Endothelial cell of umbilical vein (primary cell): Measurements from ENCODE around the gene SHPK. TPM values are rescaled to one million over a fixed set of nuclear protein-coding genes. Genes with fewer than 3 reads are reported as not detected.
A peak's percentile ranks its signal among the peaks of the same experiment; 100 is the strongest.

ENCODE experiments used
- Bru-seq: library from RNA; stranded (reverse); fragments of 400-500 nt; gene quantifications from one replicate; lab custom pipeline; 2021; lab: Mats Ljungman, UMichigan
- BruChase-seq, 2 experiments: library from RNA; stranded (reverse); fragments of 400-500 nt; gene quantifications; one replicate each; lab custom pipeline; 2021; lab: Mats Ljungman, UMichigan
- BruUV-seq: library from RNA; stranded (reverse); fragments of 400-500 nt; replicated peaks from 2 replicates; lab custom pipeline; 2021; lab: Mats Ljungman, UMichigan
- CTCF ChIA-PET: fragments of 300-600, 350-600 bp; sonication (Branson Sonifier 250); formaldehyde crosslinking; loops from one replicate; lab custom pipeline; 2021; ENCODE audit warnings: antibody characterized with exemption, inconsistent platforms; lab: Charles Lee
- POLR2A ChIA-PET: fragments of 300-600, 350-600 bp; sonication (Branson Sonifier 250); formaldehyde crosslinking; loops from one replicate; lab custom pipeline; 2021; ENCODE audit warnings: antibody characterized with exemption, inconsistent platforms; lab: Charles Lee
- DNase-seq: peaks from one replicate; pipeline ENCODE4 v3.0.0-alpha.2; 2011; ENCODE audit warnings: low read depth, low spot score
- FAIRE-seq: peaks from 2 replicates; lab custom pipeline; 2011; peaks lifted over from hg19 to GRCh38; lab: Jason Lieb, UNC
- H2AFZ ChIP-seq: 2 replicates; pipeline ENCODE4 v1.6.0; 2012; ENCODE audit warnings: low read depth, low read length, control low read depth, inconsistent platforms
- H3K27ac ChIP-seq: 2 replicates; pipeline ENCODE4 v1.5.1; 2011; ENCODE audit warnings: low read depth, mild to moderate bottlenecking, control low read depth, low read length, moderate library complexity; ENCODE audit not compliant: insufficient read depth
- H3K27me3 ChIP-seq, 2 experiments: 2 replicates each; pipeline versions ENCODE4 v1.6.0 to v1.6.1; 2011; ENCODE audit warnings: low read length in 2 of 2, mixed read lengths in 1 of 2; ENCODE audit not compliant: control insufficient read depth in 2 of 2, insufficient read depth in 2 of 2
- H3K36me3 ChIP-seq, 2 experiments: 2 replicates in 1 of 2; 3 replicates in 1 of 2; pipeline ENCODE4 v1.5.1; 2011; ENCODE audit warnings: low read length in 2 of 2, mild to moderate bottlenecking in 1 of 2, moderate library complexity in 1 of 2; ENCODE audit not compliant: control insufficient read depth in 2 of 2, insufficient read depth in 2 of 2; ENCODE audit errors: extremely low read depth in 1 of 2
- H3K4me1 ChIP-seq: 3 replicates; pipeline ENCODE4 v1.5.1; 2011; ENCODE audit warnings: mild to moderate bottlenecking, low read length; ENCODE audit not compliant: control insufficient read depth, insufficient read depth; ENCODE audit errors: extremely low read depth
- H3K4me2 ChIP-seq: 2 replicates; pipeline ENCODE4 v1.6.1; 2011; ENCODE audit warnings: low read length, control low read depth, mixed read lengths; ENCODE audit not compliant: insufficient read depth
- H3K4me3 ChIP-seq, 3 experiments: fragments of 200-600 bp in 1 of 3; sonication (generic), shearing (Covaris generic) in 1 of 3; replicated peaks in 1 of 3; 2 replicates each; pipeline ENCODE4 v1.5.1; 2011 to 2016; ENCODE audit warnings: control low read depth in 3 of 3, low read length in 3 of 3, mild to moderate bottlenecking in 2 of 3, inconsistent platforms in 1 of 3, low read depth in 1 of 3, moderate library complexity in 1 of 3; ENCODE audit not compliant: insufficient read depth in 1 of 3
- H3K79me2 ChIP-seq: 2 replicates; pipeline ENCODE4 v1.6.0; 2012; ENCODE audit warnings: low read length, inconsistent platforms; ENCODE audit not compliant: control insufficient read depth, insufficient read depth
- H3K9ac ChIP-seq: replicated peaks from 2 replicates; pipeline ENCODE3; 2011; ENCODE audit warnings: low read length, control low read depth; ENCODE audit not compliant: insufficient read depth; ENCODE audit errors: extremely low read depth
- H3K9me1 ChIP-seq: replicated peaks from 3 replicates; pipeline ENCODE4 v1.6.0; 2011; ENCODE audit warnings: mild to moderate bottlenecking, low read length; ENCODE audit not compliant: control insufficient read depth, insufficient read depth; ENCODE audit errors: extremely low read depth
- H3K9me3 ChIP-seq: replicated peaks from 2 replicates; pipeline ENCODE4 v1.5.1; 2012; ENCODE audit warnings: low read length, inconsistent platforms; ENCODE audit not compliant: control insufficient read depth, insufficient read depth
- H4K20me1 ChIP-seq: replicated peaks from 2 replicates; pipeline ENCODE3; 2011; ENCODE audit warnings: mild to moderate bottlenecking, low read length; ENCODE audit not compliant: control insufficient read depth, insufficient read depth; ENCODE audit errors: extremely low read depth
- EZH2 ChIP-seq: IDR thresholded peaks from 2 replicates; pipeline ENCODE4 v1.6.1; 2012; ENCODE audit warnings: borderline replicate concordance, low read depth, mild to moderate bottlenecking, moderate library complexity, low read length, inconsistent platforms; ENCODE audit not compliant: severe bottlenecking
- FOS ChIP-seq: IDR thresholded peaks from 2 replicates; pipeline ENCODE4 v1.6.1; 2011; ENCODE audit warnings: mild to moderate bottlenecking, low read length, moderate library complexity, borderline replicate concordance; ENCODE audit not compliant: insufficient read depth
- JUN ChIP-seq: IDR thresholded peaks from 2 replicates; pipeline ENCODE4 v1.6.1; 2011; ENCODE audit warnings: borderline replicate concordance, low read depth; ENCODE audit not compliant: insufficient read length, insufficient read depth
- MYC ChIP-seq: IDR thresholded peaks from one replicate; pipeline ENCODE4 v1.6.1; 2011; ENCODE audit warnings: mild to moderate bottlenecking, low read depth, low read length
- POLR2A ChIP-seq: IDR thresholded peaks from 2 replicates; pipeline ENCODE4 v1.6.1; 2012; ENCODE audit warnings: low read depth, mild to moderate bottlenecking, control low read depth, low read length
- POLR2AphosphoS5 ChIP-seq: IDR thresholded peaks from 2 replicates; pipeline ENCODE4 v1.6.1; 2012; ENCODE audit warnings: low read depth, mild to moderate bottlenecking, control low read depth, low read length, moderate library complexity; ENCODE audit not compliant: insufficient read depth
- dilution Hi-C: fragments of 300-500 bp; cut with MboI; formaldehyde crosslinking; loops from one replicate; pipeline ENCODE4 v1.15.0; 2019; ENCODE audit warnings: low sequenced_read_pairs; ENCODE audit not compliant: extremely low pct_ligation_motif_present
- intact Hi-C: fragments of 100-400 bp; cut with micrococcal nuclease; formaldehyde crosslinking; loops from one replicate; pipeline ENCODE4 v1.10.0; 2022
- long read RNA-seq: library from polyadenylated mRNA; stranded (forward); transcript quantifications from one replicate; pipeline ENCODE4 v2.0.0, GENCODE V29; 2021
- polyA minus RNA-seq, 3 experiments: library from RNA; depleted of rRNA, polyadenylated mRNA; stranded (reverse); fragments of >200 nt; gene quantifications; 1 replicate in 1 of 3; 2 replicates in 2 of 3; pipeline ENCODE4 v1.2.3, GENCODE V29; 2011
- polyA plus RNA-seq, 4 experiments: library from polyadenylated mRNA; depleted of rRNA in 3 of 4; stranded (reverse) in 3 of 4; unstranded in 1 of 4; fragments of >200 nt; gene quantifications; 2 replicates each; pipeline versions ENCODE4 v1.2.1 to v1.2.3, GENCODE V29; 2011 to 2012; ENCODE audit warnings: missing spikeins in 1 of 4
- total RNA-seq: library from RNA; stranded (reverse); gene quantifications from 2 replicates; pipeline ENCODE4 v1.2.3, GENCODE V29; 2021
- TF ChIP-seq, protein P1 (sequence below): IDR thresholded peaks from 2 replicates; pipeline ENCODE4 v1.6.1; 2011; ENCODE audit not compliant: insufficient read depth, insufficient read length

Gene SHPK, protein sequence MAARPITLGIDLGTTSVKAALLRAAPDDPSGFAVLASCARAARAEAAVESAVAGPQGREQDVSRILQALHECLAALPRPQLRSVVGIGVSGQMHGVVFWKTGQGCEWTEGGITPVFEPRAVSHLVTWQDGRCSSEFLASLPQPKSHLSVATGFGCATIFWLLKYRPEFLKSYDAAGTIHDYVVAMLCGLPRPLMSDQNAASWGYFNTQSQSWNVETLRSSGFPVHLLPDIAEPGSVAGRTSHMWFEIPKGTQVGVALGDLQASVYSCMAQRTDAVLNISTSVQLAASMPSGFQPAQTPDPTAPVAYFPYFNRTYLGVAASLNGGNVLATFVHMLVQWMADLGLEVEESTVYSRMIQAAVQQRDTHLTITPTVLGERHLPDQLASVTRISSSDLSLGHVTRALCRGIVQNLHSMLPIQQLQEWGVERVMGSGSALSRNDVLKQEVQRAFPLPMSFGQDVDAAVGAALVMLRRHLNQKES
- total RNA-seq (15.9 and 17.8 TPM in 2 replicates), polyA plus RNA-seq (14.7 and 15.4 TPM in 2 replicates), polyA minus RNA-seq (25.5 and 28.3 TPM in 2 replicates), Bru-seq, nascent RNA (percentile 65 among the genes with signal in this experiment), BruChase-seq, experiment 1, labeled RNA remaining after a 6-hour chase (percentile 92 among the genes with signal in this experiment), BruChase-seq, experiment 2, labeled RNA remaining after a 2-hour chase (percentile 92 among the genes with signal in this experiment)
- 12.7 and 12.9 TPM in 2 replicates for polyA plus RNA-seq (2011; cell fraction: cytosol; rRNA removed)
- 24.1 and 28.5 TPM in 2 replicates for polyA plus RNA-seq (2011; cell fraction: nucleus; rRNA removed)
- polyA plus RNA-seq (2012) = 11.4 and 13.2 TPM in 2 replicates
- 4.6 TPM for polyA minus RNA-seq (2011; cell fraction: cytosol; rRNA and poly(A)+ RNA removed)
- 12.6 and 13.4 TPM in 2 replicates for polyA minus RNA-seq (2011; cell fraction: nucleus; rRNA and poly(A)+ RNA removed)
- long read RNA-seq, transcript SHPK-201 (7 exons, 3,838 nt) = major isoform, 35 of 49 reads
- long read RNA-seq, partial matches to known transcripts = 4 of 49 reads
- long read RNA-seq, other reads (novel, unspliced or antisense) = 10 of 49 reads

DNA sequence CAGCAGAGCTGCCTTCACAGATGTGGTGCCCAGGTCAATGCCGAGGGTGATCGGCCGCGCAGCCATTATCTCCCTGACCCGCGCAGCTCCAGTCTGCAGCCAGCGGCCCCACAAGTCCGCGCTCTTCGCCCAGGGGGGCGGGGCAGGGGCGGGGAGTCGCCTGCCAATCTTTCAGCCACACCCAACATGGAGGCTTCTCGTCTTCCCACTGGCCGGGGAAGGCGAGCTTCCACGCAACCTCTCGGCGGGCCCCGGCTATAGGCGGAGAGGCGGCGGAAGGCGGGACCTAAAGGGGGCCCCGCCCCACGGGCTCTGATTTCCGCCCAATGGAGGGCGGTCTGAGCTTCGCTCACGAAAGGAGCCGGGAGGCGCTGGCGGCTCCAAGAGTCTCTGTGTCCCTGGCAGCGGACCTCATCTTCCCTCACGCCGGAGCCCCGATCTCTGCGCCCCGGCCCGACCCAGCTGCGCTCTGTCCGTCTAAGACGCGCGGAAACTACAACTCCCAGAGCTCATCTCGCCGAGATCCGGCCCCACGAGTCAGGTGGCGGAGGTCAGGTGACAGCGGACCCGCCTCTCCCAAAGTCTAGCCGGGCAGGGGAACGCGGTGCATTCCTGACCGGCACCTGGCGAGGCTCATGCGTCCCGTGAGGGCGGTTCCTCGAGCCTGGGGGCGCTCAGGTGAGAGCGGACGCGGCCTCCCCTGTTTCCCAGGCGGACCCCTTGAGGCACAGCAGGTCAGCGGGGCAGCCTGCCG is at the start of gene SHPK, which contains the start of gene CTNS:
SHPK (minus strand) TSS at position 97 of the 754 bp plus-strand sequence; CDS start at position 66, 31 bp downstream.
CTNS (plus strand) TSS at position 607 of the 754 bp plus-strand sequence. CDS start 3,447 bp downstream, outside the sequence.
- Histone ChIP-seq H3K4me2 (peak within 1 kb of the TSS; percentile 96), H2AFZ (peak within 1 kb of the TSS; percentile 88), H3K4me1 (peaks cover 12% of the 10 kb centered on the region), H3K9ac (peak within 1 kb of the TSS; percentile 99), H3K9me1 (no peaks in the 10 kb centered on the region), H3K36me3 (peaks cover 0 to 3% of the 10 kb centered on the region in 2 experiments), H3K9me3 (no peaks in the 10 kb centered on the region), H3K79me2 (peaks cover 20% of the 10 kb centered on the region), H3K4me3 (peak within 1 kb of the TSS; percentile 65 to 83 (median 71)), H3K27ac (peak within 1 kb of the TSS; percentile 90), H3K27me3 (no peaks in the 10 kb centered on the region), H4K20me1 (no peaks in the 10 kb centered on the region)
- ChIA-PET CTCF (interaction anchor here (0.6 to 2.5 kb wide), 8 partner anchors 9 to 588 kb away, joined by 3 to 15 read pairs (median 6); partner anchors contain the start of genes P2RX5 and TAX1BP3), POLR2A (interaction anchor here (0.9 to 2.1 kb wide), 3 partner anchors 11 to 31 kb away, joined by 3 to 18 read pairs (median 3); no protein-coding TSS in a partner anchor)
- FAIRE-seq (peak; percentile 96), DNase-seq (peak; percentile 95)
- no TSS peak for BruUV-seq
- dilution Hi-C loops = no loop called here
- TF ChIP-seq MYC = no peak
- peak; percentile 57 for TF ChIP-seq POLR2A
- no peak for TF ChIP-seq EZH2
- peak; percentile 64 for TF ChIP-seq POLR2AphosphoS5
- TF ChIP-seq JUN = no peak
- no peak for TF ChIP-seq FOS
- TF ChIP-seq, protein P1, sequence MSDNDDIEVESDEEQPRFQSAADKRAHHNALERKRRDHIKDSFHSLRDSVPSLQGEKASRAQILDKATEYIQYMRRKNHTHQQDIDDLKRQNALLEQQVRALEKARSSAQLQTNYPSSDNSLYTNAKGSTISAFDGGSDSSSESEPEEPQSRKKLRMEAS = peak; percentile 87
- intact Hi-C loops = loop anchor here (1.0 kb wide), 1 partner anchor 32 kb away; the partner anchor contains the start of genes EMC6 and TAX1BP3
